Body of pancreas (tissue), 4 donors: ENCODE data around the gene APRT.

ENCODE experiments used
- CTCF ChIP-seq, 7 experiments: fragments of 450-650 bp in 4 of 7; fragments of 200-600 bp in 3 of 7; sonication (generic) in 3 of 7; IDR thresholded peaks; one replicate each; pipeline ENCODE4 v1.5.1; 2016 to 2019; ENCODE audit warnings: antibody characterized with exemption in 7 of 7
- POLR2A ChIP-seq, 3 donors: fragments of 450-650 bp; IDR thresholded peaks; one replicate each; pipeline ENCODE4 v1.6.1; 2016; ENCODE audit warnings: antibody characterized with exemption in 3 of 3, mild to moderate bottlenecking in 2 of 3

DNA sequence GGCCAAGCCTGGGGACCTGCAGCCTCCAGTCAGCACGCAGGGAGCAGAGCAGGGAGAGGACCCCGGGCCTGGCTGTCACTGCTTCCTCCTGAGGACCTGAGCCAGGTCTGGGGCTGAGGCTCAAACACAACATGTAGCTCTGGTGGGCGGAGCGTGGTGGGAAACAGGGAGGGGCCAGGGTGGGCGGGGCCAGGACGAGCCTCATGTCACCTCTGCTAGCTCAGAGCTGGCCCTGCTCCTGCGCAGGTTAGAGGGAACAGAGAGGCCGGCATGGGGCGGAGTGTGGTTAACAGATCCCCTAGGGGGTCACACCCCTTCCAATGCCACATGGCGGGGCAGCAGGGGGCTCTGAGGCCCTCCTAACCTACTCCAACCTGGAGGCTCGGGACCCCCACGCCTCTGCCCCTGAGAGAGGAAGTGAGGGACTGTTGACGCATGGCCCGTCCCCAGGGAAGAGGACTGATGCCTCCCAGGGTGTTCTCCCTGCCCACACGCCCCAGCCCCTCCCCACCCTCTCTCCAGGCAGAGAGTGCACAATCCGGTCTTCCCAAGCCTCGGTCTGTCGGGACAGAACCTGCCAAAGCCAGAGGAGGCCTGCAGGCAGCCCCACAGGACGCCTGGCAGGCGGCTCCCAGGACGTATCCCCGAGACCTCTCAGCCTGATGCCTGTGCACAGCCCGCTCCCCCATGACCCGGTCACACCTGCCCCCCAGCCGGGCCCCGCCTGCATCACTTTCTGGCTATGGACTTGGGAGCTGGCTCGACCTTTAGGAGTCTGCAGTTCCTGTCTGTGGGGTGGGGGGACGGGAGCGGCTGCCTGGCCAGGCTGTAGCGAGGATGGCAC is 41.9 kb downstream of the APRT start:
- TF ChIP-seq CTCF (IDR thresholded peaks at IDR 0.05) (no peak), POLR2A (IDR thresholded peaks at IDR 0.05) (peak; percentile 7 to 55 (median 46))
